Measurements from ENCODE around the gene BBS7.

BBS7 gene, protein sequence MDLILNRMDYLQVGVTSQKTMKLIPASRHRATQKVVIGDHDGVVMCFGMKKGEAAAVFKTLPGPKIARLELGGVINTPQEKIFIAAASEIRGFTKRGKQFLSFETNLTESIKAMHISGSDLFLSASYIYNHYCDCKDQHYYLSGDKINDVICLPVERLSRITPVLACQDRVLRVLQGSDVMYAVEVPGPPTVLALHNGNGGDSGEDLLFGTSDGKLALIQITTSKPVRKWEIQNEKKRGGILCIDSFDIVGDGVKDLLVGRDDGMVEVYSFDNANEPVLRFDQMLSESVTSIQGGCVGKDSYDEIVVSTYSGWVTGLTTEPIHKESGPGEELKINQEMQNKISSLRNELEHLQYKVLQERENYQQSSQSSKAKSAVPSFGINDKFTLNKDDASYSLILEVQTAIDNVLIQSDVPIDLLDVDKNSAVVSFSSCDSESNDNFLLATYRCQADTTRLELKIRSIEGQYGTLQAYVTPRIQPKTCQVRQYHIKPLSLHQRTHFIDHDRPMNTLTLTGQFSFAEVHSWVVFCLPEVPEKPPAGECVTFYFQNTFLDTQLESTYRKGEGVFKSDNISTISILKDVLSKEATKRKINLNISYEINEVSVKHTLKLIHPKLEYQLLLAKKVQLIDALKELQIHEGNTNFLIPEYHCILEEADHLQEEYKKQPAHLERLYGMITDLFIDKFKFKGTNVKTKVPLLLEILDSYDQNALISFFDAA
- 7.9 to 23.2 (median 13.5) reads per million in 17 experiments for total RNA-seq

DNA sequence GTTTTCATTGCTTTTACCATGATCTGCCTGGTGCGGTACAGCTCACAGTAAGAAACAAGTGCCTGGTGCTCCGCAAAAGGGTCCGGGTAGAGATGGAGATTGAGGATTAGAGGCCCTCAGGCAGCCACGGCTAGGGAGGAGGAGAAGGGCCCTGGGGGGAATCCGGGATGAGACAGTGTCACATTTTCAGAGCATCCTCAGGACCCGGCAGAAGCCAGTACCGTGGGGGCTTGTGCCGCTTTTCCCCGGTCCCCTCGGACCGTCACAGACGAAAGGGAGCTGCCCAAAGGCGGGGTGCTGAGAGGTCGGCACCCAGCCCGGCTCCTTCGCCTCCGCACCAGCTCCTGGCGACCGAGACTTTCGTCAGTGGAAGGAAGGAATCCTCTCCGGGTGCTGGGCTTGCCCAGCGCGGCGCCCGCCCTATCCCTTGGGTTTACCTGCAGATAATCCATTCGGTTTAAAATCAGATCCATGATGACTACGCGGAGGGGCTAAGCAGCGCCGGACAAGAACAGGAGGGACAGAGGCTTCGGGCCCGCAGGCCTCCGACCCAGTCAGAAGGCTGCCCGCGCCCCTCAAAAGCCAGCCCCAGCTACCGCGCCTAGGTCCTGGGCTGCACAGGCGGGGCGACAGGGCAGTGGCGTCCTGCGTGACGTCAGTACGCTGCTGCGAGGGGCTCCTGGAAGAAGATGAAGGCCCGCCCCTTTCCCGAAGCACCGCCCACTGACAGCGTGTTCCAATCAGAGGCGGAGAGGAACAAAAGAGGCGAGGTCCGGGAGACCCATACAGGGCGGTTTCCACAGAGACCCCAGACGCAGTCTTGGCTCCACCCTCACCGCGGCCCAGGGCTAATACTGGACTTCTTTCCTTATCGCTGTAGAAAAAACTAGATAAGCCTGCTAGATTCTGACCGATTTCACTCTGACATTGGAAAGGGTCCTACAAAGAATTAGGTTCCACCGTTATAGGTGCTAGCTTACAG lies at the start of gene BBS7:
BBS7 (minus strand) TSS at position 634 of the 982 bp plus-strand sequence; CDS start at position 473, 161 bp downstream.
- peak; percentile 95 to 98 (median 96) for DNase-seq

DNA sequence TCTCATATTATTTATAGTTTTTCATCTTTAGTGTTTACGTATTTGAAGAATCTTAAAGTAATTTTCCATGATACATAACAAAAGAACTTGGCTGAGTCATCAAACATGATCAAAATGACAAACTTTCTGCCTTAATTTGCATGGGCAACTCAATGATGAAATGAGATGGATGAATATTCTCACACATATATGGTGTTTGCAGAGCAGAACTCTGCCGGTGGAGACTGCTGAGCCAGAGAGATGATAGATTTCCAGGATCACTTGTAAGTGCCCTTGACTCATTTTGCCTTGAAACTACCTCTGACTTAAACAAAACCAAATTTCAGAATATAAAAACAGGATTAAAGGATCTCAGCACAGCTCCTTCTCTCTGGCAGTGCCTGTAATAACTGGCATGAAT lies 43.4 kb upstream of the BBS7 start:
- DNase-seq, result no peak

DNA sequence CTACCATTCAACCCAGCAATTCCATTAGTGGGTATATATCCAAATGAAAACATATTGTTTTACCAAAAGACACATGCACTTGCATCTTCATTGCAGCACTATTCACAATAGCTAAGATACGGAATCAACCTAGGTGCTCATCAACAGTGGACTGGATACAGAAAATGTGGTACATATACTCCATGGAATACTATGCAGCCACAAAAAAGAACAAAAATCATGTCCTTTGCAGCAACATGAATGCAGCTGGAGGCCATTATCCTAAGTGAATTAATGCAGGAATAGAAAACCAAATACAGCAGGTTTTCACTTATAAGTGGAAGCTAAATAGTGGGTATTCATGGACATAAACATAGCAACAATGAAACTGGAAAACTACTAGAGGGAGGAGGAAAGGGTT lies 38.1 kb upstream of the BBS7 start:
- no peak for DNase-seq

DNA sequence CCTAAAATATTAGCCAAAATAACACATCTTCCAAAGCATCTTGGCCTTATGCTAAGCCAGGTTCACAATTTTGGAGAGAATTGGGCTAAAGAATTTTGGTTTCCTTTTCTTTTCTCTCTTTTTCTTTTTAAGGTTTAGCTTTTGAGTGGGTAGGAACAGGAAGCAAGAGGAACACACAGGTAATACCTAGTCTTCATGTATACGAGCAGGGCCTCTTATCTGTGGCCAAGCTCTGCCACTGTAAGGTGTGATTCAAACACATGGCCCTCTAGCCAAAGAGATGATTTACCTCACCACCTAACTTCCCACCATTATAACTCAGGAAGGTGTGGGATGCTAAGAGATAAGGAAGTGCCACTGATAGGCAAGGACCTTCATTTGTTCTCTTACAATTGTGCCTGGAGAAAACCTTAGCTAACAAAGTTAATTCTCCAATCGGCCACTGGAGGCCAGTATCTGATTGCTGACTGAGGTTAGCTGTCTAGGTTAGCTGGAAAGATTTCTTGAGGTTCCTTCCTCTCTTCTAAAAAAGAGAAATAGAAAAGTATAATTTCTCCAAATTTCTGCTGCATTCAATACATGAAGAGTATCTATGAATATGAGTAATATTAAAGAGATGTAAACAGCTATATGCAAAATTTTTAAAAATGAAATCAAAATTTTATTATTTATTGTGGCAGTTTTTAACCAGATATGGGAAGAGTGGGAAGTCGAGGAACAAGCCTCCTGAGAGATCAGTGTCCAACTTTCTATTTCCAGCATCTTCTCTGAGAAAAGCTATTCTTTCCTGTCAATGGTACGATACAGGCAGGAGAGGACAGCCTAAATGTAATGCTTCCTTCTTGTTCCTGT lies 30.1 kb upstream of the BBS7 start:
- peak; percentile 67 to 73 (median 72) for DNase-seq

DNA sequence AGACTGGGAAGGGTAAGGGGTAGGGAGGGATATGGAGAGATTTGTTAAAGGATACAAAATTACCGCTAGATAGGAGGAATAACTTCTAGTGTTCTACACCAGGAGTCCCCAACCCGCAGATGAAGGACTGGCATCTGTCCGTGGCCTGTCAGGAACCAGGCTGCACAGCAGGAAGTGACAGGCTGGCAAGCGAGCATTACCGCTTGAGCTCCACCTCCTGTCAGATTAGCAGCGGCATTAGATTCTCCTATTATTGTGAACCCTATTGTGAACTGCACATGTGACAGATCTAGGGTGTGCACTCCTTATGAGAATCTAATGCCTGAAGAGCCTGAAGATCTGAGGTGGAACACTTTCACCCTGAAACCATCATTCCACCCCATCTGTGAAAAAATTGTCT lies 27.9 kb upstream of the BBS7 start:
- DNase-seq, result peak in 2 of 4 experiments; percentile 1 to 5

DNA sequence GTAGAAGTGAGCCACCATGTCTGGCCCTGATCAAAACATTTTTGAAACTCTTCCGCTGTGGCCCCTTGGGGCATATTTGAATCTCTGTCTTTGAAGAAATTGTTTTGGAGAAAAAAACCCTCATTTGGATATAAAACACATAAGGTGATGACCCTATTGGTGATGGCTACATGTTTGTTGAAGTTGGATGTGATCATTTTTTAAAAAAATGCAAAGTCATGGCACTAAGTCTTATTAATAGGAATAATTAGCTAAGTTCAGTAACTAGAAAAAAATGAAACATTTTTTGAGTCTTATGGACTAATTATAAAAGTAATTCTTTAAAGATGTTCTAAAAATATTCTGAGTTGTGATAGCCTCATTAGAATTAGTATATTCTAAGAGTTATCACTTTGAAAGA lies 17.9 kb upstream of the BBS7 start:
- no peak for DNase-seq

DNA sequence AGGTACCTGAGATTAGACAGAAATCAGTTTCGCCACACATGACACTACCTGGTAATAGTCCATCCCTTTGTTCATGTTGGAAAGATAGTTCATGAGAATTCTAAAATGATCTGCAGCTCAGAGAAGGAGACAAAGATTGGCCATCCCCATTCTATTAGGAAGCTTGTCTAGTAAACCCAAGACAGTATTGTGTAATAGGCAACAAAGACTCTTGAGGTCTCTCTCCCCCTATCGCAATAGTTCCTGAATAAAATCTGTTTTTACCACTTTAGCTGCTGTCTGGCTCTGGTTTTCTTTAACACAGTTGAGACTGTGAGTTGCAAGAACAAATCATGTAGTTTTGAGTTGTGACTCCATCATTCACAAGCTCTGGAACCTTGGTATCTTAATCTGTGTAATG lies 14.8 kb upstream of the BBS7 start:
- DNase-seq, result no peak

DNA sequence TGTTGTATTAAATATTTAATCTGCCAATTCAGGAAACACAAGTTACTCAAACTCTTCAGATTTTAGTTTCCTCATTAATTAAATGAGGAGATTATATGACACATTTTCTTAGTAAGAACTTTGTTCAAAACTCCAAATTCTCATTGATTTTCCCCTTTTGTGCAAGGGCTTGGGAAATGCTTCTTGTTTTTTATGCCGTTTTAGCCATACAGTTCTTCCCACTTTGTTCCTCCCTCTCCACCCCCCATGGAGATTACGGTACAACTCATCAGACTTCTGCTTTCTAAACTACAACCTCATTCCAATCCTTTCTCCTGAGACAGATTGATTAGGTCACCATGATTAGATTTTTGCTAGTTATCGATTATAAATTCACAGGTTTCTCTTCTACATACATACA lies 10.9 kb upstream of the BBS7 start:
- DNase-seq, result peak; percentile 6 to 59 (median 32)

DNA sequence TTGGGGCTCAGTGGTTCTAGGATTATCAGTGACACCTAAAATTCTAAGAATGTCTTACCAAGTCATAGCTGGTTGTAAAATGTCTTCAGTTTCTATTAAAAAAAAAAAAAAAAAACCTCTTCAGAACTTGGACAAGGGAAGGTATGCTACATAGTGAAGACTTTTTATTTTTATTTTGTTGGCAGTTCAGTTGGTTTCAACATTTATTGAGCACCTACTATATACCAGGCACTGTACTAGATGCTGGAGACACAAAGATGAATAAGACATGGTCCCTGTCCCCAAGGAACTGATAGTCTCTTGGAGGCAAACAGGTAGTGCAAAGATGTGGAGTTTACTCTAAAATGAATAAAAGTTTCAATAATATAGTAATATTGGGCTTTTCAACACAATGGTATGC lies 8.9 kb upstream of the BBS7 start:
- DNase-seq, result no peak

DNA sequence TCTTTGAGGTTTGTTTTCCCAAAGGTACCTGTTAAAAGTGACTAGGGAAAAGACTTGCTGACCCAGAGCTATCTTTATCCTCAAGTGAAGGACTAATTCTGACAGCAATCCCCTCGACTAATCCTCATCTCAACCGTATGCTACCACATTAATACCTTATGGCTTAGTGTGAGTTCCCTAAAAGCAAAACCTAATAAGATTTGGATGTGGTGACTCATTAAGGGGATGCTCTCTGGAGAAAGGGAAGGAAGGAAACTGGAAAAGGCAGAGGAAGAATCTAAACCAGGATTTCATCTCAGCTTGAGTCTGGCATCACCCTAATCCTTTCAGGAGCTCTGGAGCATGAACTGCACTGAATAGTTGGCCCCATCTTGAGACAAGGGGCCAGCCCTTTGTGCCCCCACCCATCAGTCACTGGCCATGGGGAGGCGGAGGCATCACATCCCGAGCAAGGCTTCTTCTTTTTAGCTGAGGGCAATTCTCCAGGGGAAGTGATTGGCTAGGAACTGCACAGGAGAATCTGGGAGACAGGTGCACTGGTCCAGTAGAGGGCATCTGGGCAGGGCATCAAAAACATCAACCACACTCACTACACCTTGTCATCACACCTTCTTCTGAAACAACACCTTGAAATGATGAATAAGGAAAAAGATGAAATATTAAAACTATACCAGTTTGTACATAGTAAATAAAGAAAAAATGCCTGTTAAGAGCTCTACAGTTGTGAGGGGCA lies 6.9 kb upstream of the BBS7 start:
- DNase-seq, result no peak

DNA sequence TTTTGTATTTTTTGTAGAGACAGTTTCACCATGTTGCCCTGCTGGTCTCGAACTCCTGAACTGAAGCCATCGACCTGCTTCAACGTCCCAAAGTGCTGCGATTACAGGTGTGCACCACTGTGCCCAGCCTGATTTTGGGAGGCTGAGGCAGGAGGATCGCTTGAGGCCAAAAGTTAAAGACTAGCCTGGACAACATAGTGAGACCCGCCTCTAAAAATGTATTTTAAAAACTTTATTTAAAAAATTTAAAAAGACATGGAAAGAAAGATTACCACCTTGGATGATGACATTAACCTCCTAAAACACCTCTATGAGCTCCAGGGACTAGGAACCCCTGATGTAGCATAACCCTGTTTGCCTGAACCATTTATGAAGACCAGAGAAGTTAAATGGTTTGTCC lies 5.8 kb upstream of the BBS7 start:
- DNase-seq, result no peak

DNA sequence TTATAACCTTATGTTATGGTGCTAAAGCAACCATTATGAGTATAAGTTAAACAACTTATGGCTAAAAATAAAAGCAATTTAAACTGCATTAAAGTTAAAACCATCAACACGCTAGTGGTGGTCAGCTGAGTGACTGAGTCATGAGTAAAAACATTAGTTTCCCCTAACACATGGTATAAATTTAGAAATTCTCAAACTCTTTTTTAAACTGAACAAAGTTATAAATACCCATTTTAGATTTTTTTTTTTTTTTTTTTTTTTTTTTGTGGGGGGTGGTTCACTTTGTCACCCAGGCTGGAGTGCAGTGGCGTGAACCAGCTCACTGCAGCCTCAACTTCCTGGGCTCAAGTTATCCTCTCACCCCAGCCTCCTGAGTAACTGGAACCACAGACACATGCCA lies 5.4 kb upstream of the BBS7 start:
- DNase-seq, result no peak

DNA sequence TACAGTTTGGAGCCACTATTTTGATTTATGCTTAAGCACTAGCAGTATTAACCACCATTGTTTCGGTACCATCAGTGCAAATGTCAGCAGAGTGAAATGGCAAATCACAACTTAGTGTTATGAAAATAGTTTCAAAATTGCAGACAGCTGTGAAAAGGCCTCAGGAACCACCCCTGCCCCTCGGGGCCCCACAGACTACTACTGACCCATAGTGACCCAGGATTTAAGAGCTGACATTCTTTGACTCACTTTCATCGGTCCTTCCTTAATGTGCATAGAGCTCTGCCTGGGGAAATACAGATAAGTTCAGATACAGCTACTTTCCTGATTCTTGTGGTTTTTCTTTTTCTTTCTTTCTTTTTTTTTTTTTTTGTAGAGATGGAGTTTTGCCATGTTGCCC lies 3.3 kb upstream of the BBS7 start:
- DNase-seq, result peak in 1 of 4 experiments; percentile 3

DNA sequence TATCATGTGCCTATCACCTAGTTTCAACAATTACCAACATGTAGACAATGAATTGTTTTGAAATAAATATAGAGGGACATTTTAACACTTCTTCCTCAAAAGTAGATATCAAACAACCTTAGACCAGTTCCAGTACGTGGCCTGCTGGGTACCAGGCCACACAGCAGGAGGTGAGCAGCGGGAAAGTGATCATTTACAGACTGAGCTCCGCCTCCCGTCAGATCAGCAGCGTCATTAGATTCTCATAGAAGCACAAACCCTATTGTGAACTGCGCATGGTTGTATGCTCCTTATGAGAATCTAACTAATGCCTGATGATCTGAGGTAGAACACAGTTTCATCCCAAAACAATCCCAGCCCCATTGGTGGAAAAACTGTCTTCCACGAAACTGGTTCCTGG lies 6.5 kb downstream of the BBS7 start:
- DNase-seq, result no peak

DNA sequence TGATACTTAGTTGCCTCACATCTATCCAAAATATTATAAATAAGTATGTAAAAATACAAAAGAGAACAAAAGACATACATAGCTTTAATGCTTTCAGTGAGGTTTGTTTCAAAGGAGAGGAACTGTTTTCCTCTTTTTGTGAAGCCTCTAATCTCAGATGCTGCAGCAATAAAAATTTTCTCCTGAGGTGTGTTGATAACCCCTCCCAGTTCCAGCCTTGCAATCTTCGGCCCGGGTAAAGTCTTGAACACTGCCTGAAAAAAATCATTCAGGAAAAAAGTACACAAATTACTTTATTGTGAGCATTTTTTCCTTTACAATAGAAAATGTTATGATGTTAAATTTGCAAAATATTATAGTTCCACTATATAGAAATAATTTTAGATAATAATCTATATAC lies 8.8 kb downstream of the BBS7 start:
- no peak for DNase-seq

DNA sequence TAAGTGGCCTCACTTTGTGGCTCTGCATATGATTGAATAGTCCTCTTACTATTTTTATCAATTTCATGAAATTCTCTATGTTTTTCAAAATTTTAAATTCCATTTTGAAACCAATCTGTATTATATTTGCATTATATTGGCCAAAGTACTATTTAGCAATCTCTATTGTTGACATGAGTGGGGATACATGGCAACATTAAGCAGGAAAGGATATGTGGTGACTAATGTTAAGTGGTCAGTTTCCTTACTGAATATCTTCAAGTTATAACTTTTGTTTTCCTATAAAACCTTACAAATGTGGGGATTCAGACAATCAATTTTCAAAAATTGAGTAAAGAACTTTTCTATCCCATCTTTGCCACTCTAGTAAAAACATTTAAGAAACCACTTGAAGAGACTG lies 10.2 kb downstream of the BBS7 start:
- DNase-seq, result no peak

DNA sequence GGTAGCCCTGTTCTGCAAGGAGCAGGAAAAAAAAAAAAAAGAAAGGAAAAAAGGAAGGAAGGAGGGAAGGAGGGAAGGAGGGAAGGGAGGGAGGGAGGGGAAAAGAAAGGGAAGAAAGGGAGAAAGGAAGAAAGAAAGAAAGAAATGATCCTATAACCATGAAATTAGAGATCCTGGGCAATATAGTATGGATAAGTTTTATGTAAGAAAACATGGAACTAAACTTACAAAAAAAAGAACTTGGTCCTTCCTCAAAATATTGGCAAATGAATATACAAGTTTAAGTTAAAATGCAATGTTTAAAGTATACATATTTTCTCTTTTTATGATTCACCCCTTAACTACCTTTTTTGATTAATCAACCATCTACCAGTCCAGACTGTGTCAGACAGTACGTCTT lies 18.9 kb downstream of the BBS7 start:
- no peak for DNase-seq

DNA sequence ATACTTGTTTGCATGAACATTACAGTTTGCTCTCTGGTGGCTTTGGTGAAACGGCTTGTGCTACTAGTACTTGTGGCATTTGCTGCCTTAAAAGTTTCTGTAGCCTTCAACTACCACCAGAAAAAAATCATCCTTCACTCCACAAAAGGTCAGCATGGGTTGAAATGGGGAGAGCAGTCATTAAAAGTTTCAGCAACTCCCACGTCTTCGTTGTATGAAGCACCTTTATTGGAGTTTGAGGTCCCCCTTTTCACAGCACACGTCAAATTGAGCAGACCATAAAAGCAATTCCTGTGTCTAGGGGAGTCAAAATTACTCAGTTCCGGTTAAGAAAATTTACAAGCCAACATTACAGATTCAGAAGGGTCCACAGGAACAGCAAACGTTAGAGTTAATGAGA lies 23.6 kb downstream of the BBS7 start:
- DNase-seq, result no peak

DNA sequence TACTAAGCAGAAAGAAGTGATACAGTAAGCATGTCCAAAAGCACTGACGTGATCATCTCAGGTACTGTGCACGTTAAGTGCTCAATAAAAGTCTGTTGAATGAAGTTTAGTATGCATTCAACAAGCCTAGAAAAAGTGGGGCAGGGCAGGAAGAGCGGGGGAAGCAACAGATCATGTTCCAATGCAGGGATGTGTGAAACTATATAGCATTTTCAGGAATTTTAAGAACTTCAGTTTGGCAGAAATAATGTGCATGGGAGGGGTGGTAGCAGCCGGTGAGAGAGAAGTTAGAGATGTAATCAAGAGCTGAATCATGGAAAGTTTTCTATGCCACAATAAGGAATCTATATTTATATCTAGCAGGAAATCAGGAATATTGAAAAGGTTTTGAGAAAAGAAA lies 27.4 kb downstream of the BBS7 start:
- no peak for DNase-seq

DNA sequence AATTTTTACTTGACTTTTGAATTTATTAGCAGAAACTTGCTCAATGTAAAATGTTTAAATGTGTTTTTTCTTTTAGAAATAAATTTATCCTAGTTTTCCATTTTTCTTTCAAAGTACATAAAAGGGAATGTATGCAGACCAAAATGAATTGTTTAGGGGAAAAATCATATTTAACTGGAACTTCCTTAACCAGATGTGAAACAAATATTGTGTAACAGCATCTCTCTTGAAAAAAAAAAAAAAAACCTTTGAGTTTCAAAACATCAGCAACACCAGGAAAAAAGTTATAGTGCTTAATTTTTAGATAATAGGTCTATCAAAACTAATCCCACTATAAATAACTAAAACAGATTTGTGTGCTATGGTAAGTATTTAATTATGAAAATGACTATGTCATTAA lies 32.1 kb downstream of the BBS7 start:
- peak in 2 of 4 experiments; percentile 34 to 42 for DNase-seq

DNA sequence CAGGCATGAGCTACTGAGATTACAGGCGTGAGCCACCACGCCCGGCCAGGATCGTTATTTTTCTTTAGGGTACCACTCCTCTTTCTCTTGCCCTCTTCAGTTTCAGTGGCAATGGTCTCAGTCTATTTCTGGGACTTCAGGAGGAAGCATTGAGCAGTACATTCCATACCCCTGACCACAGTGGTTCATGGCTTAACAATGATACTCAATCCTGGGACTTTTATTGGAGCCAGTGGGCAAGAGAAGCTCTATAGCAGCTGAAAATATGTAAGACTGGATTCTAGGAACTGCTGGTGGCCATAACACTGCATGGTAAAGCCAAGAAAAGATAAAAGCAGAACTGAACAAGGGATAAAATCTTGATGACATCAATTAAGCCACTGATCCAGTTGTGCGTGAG lies 40.8 kb downstream of the BBS7 start:
- DNase-seq, result no peak

All from suppressor macrophage (primary cell).